ENCODE measurements around the gene ASL. TPM values are rescaled to one million over a fixed set of nuclear protein-coding genes. Genes with fewer than 3 reads are reported as not detected.
"Not testable (repeated sequence)": the region's sequence is repeated elsewhere in the genome, so short reads cannot be mapped to it uniquely, and the experiment has no call there.

The ASL gene
- total and polyA plus RNA-seq, 9 of the 15 experiments (the other 6 are each of a cell fraction or from before 2014, with no cell fraction given) = 2.6 to 67.0 (median 33.3) TPM

DNA sequence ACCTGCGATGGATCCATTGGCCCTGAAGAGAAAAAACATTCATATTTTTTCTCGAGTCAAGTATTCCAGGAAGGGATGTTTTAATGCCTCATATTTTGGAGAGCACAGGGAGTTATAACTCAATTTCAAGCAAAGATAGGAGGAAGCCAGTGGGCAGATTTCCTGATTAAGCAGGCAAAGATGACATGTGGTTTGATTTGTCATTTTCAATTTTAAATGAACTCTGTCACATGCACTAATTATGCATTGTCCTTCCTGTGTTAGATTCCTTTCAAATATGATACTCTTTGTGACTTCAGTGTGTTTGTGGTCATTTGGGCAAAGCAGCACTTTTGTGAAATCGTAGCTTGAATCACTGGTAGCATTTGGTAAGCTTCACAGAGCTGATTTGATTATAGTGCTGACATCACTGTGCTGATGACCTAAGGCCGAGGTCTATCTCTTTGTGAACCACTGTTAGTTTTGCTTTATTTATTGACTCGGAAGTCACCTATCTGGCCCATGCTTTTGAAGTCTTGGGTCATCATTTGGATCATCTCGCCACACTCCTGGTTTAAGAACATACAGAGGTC lies 50.2 kb downstream of the ASL start:
- FAIRE-seq = peak; percentile 6
- H2AFZ ChIP-seq (ENCODE audit: low read depth, low read length); H3K9ac ChIP-seq (ENCODE audit: insufficient read depth in 1 of 2, low read depth in 2 of 2, low read length in 2 of 2); CTCF ChIA-PET (ENCODE audit: low intra/inter-chr PET ratio); BruUV-seq (replicated peaks); DNase-seq (ENCODE audit: extremely low read depth in 1 of 4, low spot score in 3 of 4); POLR2A ChIA-PET; intact Hi-C loops (cut with micrococcal nuclease); in situ Hi-C loops (cut with MboI); H3K9me1 ChIP-seq (ENCODE audit: control insufficient read depth, insufficient read depth, low read length); H3K27me3 ChIP-seq (ENCODE audit: control insufficient read depth in 2 of 2, insufficient read depth in 2 of 2, low read length in 2 of 2); H3K9me3 ChIP-seq (replicated peaks; ENCODE audit: control insufficient read depth, insufficient read depth, low read depth, low read length); ATAC-seq; H3K4me3 ChIP-seq; H3K4me2 ChIP-seq (ENCODE audit: insufficient read depth, low read length); H3K27ac ChIP-seq (ENCODE audit: extremely low read depth, low read depth, low read length); TF ChIP-seq ATF3 (CRISPR knock-in tag; conservative IDR thresholded peaks at IDR 0.05); ATF1 (CRISPR knock-in tag; IDR thresholded peaks at IDR 0.05): not testable (repeated sequence)
- Histone ChIP-seq H4K20me1 (replicated peaks; ENCODE audit: control insufficient read depth, insufficient read depth, low read length) (peaks cover 16% of the 10 kb centered on the region), H3K79me2 (ENCODE audit: control insufficient read depth, insufficient read depth, low read length) (peaks cover 81% of the 10 kb centered on the region), H3K36me3 (ENCODE audit: control insufficient read depth, insufficient read depth, low read length) (peaks cover 71% of the 10 kb centered on the region; the same call in 2 of the 3 replicates), H3K4me1 (replicated peaks in 1 of 2; ENCODE audit: control insufficient read depth in 2 of 2, insufficient read depth in 2 of 2, low read length in 2 of 2) (peaks cover 11 to 13% of the 10 kb centered on the region in 2 experiments)
- TF ChIP-seq ATF3 (IDR thresholded peaks at IDR 0.05) = peak; percentile 36; the same call in 1 of the 2 replicates
- TF ChIP-seq ATF1 (tag; IDR thresholded peaks at IDR 0.05) = 0 out of 2 replicates have a peak, but pooled peaks have one; percentile 9
- WGBS (ENCODE audit: insufficient coverage, low coverage, missing lambda C conversion rate) = 58% methylated on average over 6 of the region's 6 CpGs

DNA sequence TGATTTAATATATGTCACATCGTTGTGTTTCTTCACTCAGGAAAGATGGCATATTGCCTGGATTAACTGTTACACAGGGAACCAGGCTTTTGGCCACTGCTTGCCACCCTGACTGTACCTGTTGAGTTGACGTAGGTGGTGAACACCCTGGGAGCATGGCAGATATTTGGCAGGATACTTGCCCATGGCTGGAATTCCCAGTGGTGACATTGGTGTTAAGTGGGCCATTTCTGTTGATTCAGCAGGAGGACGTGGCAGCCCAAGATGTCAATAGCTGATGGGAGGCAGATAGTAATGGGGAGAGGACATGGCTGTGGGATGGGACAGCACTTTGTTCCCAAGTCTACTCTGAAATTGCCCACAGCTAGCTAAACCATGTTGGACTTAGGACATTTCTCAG lies 51.6 kb downstream of the ASL start:
- H3K27ac ChIP-seq (ENCODE audit: extremely low read depth, low read depth, low read length); H3K4me2 ChIP-seq (ENCODE audit: insufficient read depth, low read length); DNase-seq (ENCODE audit: extremely low read depth in 1 of 4, low spot score in 3 of 4); FAIRE-seq; H3K9ac ChIP-seq (ENCODE audit: insufficient read depth in 1 of 2, low read depth in 2 of 2, low read length in 2 of 2); H2AFZ ChIP-seq (ENCODE audit: low read depth, low read length); CTCF ChIA-PET (ENCODE audit: low intra/inter-chr PET ratio); ATAC-seq; H3K27me3 ChIP-seq (ENCODE audit: control insufficient read depth in 2 of 2, insufficient read depth in 2 of 2, low read length in 2 of 2); in situ Hi-C loops (cut with MboI); intact Hi-C loops (cut with micrococcal nuclease); H3K9me1 ChIP-seq (ENCODE audit: control insufficient read depth, insufficient read depth, low read length); H3K4me3 ChIP-seq; H3K9me3 ChIP-seq (replicated peaks; ENCODE audit: control insufficient read depth, insufficient read depth, low read depth, low read length); BruUV-seq (replicated peaks): not testable (repeated sequence)
- Histone ChIP-seq H4K20me1 (replicated peaks; ENCODE audit: control insufficient read depth, insufficient read depth, low read length) (peaks cover 16% of the 10 kb centered on the region), H3K36me3 (ENCODE audit: control insufficient read depth, insufficient read depth, low read length) (peaks cover 74% of the 10 kb centered on the region), H3K79me2 (ENCODE audit: control insufficient read depth, insufficient read depth, low read length) (peaks cover 71% of the 10 kb centered on the region), H3K4me1 (replicated peaks in 1 of 2; ENCODE audit: control insufficient read depth in 2 of 2, insufficient read depth in 2 of 2, low read length in 2 of 2) (peaks cover 11 to 13% of the 10 kb centered on the region in 2 experiments)
- POLR2A ChIA-PET = interaction anchor here (1.0 kb wide), 1 partner anchor 12 kb away, joined by 4 read pairs; no protein-coding TSS in a partner anchor
- 83% methylated on average over 3 of the region's 3 CpGs for WGBS (ENCODE audit: insufficient coverage, low coverage, missing lambda C conversion rate)

Data from K562 (cell line).